H1 (cell line): ENCODE measurements around the gene MAPK13. TPM values are rescaled to one million over a fixed set of nuclear protein-coding genes. Genes with fewer than 3 reads are reported as not detected.

Experiments used
- CTCF ChIA-PET: fragments of 300-600 bp; sonication (Branson Sonifier 250); formaldehyde crosslinking; loops from one replicate; lab custom pipeline; 2021; ENCODE audit not compliant: partially characterized antibody; lab: Charles Lee
- POLR2A ChIA-PET: fragments of 300-600 bp; sonication (Branson Sonifier 250); formaldehyde crosslinking; loops from one replicate; lab custom pipeline; 2021; ENCODE audit warnings: inconsistent platforms; ENCODE audit not compliant: partially characterized antibody; lab: Charles Lee
- DNase-seq, 2 experiments: peaks; one replicate each; pipeline versions ENCODE4 v3.0.0 to v3.0.0-alpha.2; 2010 to 2022; ENCODE audit warnings: low spot score in 2 of 2, low read depth in 1 of 2, mixed read lengths in 1 of 2
- FAIRE-seq: peaks from 2 replicates; lab custom pipeline; 2011; peaks lifted over from hg19 to GRCh38; lab: Jason Lieb, UNC
- H2AFZ ChIP-seq: 2 replicates; pipeline ENCODE4 v1.8.1; 2012; ENCODE audit warnings: low read length, inconsistent platforms
- H2AK5ac ChIP-seq: 2 replicates; pipeline ENCODE4 v1.6.1; 2013; ENCODE audit warnings: low read depth, low read length
- H2BK120ac ChIP-seq: replicated peaks from 2 replicates; pipeline ENCODE3; 2013; ENCODE audit warnings: low read depth, low read length, inconsistent platforms
- H2BK12ac ChIP-seq: 2 replicates; pipeline ENCODE4 v1.6.1; 2013; ENCODE audit warnings: low read depth, low read length
- H2BK15ac ChIP-seq: 2 replicates; pipeline ENCODE4 v1.6.1; 2013; ENCODE audit warnings: low read length
- H2BK20ac ChIP-seq: 2 replicates; pipeline ENCODE4 v1.6.1; 2013; ENCODE audit warnings: low read length
- H2BK5ac ChIP-seq: 2 replicates; pipeline ENCODE4 v1.6.1; 2013; ENCODE audit warnings: low read depth, low read length
- H3K14ac ChIP-seq: 2 replicates; pipeline ENCODE4 v1.6.1; 2013; ENCODE audit warnings: inconsistent platforms; ENCODE audit not compliant: insufficient read length
- H3K18ac ChIP-seq: 2 replicates; pipeline ENCODE4 v1.6.1; 2013; ENCODE audit warnings: low read length; ENCODE audit errors: extremely low read depth
- H3K23ac ChIP-seq: 2 replicates; pipeline ENCODE4 v1.6.1; 2013; ENCODE audit warnings: inconsistent platforms; ENCODE audit not compliant: insufficient read length
- H3K23me2 ChIP-seq: 2 replicates; pipeline ENCODE4 v1.6.1; 2013; ENCODE audit warnings: low read depth, low read length
- H3K27ac ChIP-seq: 2 replicates; pipeline ENCODE4 v1.6.1; 2011; ENCODE audit warnings: low read depth, low read length, inconsistent platforms
- H3K27me3 ChIP-seq, 4 experiments: replicated peaks in 1 of 4; 1 replicate in 1 of 4; 2 replicates in 3 of 4; pipeline versions ENCODE4 v1.6.1 to v1.8.1; 2011 to 2013; ENCODE audit warnings: low read length in 3 of 4, mild to moderate bottlenecking in 3 of 4, inconsistent platforms in 2 of 4, mixed read lengths in 2 of 4, moderate library complexity in 1 of 4; ENCODE audit not compliant: control insufficient read depth in 3 of 4, insufficient read depth in 3 of 4; ENCODE audit errors: extremely low read depth in 1 of 4
- H3K36me3 ChIP-seq, 4 experiments: 2 replicates each; pipeline versions ENCODE4 v1.6.1 to v1.8.1; 2011 to 2013; ENCODE audit warnings: mild to moderate bottlenecking in 4 of 4, low read length in 3 of 4, moderate library complexity in 2 of 4, control low read depth in 1 of 4, inconsistent platforms in 1 of 4; ENCODE audit not compliant: insufficient read depth in 4 of 4, control insufficient read depth in 2 of 4
- H3K4ac ChIP-seq: replicated peaks from 2 replicates; pipeline ENCODE3; 2013; ENCODE audit warnings: low read length, low read depth, mixed read lengths, inconsistent platforms; ENCODE audit not compliant: insufficient read length
- H3K4me1 ChIP-seq, 4 experiments: replicated peaks in 1 of 4; 1 replicate in 1 of 4; 2 replicates in 3 of 4; pipeline versions ENCODE4 v1.6.1 to v1.8.1; 2011 to 2013; ENCODE audit warnings: low read length in 3 of 4, inconsistent platforms in 2 of 4, mixed read lengths in 1 of 4; ENCODE audit not compliant: insufficient read depth in 4 of 4, control insufficient read depth in 3 of 4
- H3K4me2 ChIP-seq, 2 experiments: 2 replicates each; pipeline versions ENCODE4 v1.6.1 to v1.8.1; 2011 to 2013; ENCODE audit warnings: low read depth in 2 of 2, low read length in 2 of 2, control low read depth in 1 of 2, inconsistent platforms in 1 of 2, mild to moderate bottlenecking in 1 of 2; ENCODE audit not compliant: insufficient read depth in 1 of 2
- H3K4me3 ChIP-seq, 4 experiments: fragments of 200-600, 300-600 bp in 1 of 4; sonication (generic), shearing (Covaris generic), sonication (Bioruptor Twin) in 1 of 4; 2 replicates each; pipeline versions ENCODE4 v1.5.1 to v1.8.1; 2011 to 2016; ENCODE audit warnings: low read length in 4 of 4, low read depth in 3 of 4, control low read depth in 2 of 4, inconsistent platforms in 2 of 4, mild to moderate bottlenecking in 2 of 4, mixed read lengths in 1 of 4, moderate library complexity in 1 of 4; ENCODE audit not compliant: insufficient read depth in 2 of 4; ENCODE audit errors: extremely low read depth in 1 of 4
- H3K56ac ChIP-seq: replicated peaks from 2 replicates; pipeline ENCODE3; 2013; ENCODE audit warnings: low read depth, mild to moderate bottlenecking, mixed read lengths, low read length, inconsistent platforms; ENCODE audit not compliant: insufficient read length
- H3K79me1 ChIP-seq: 2 replicates; pipeline ENCODE4 v1.6.1; 2013; ENCODE audit warnings: low read depth, low read length, control low read depth
- H3K79me2 ChIP-seq, 2 experiments: 2 replicates each; pipeline versions ENCODE4 v1.6.1 to v1.8.1; 2012 to 2013; ENCODE audit warnings: low read length in 2 of 2, mild to moderate bottlenecking in 2 of 2, inconsistent platforms in 1 of 2; ENCODE audit not compliant: insufficient read depth in 2 of 2, control insufficient read depth in 1 of 2
- H3K9ac ChIP-seq, 4 experiments: replicated peaks in 1 of 4; 1 replicate in 1 of 4; 2 replicates in 3 of 4; pipeline versions ENCODE4 v1.6.1 to v1.8.1; 2011 to 2013; ENCODE audit warnings: low read depth in 3 of 4, low read length in 3 of 4, control low read depth in 2 of 4, mild to moderate bottlenecking in 2 of 4, moderate library complexity in 2 of 4, inconsistent platforms in 1 of 4; ENCODE audit errors: extremely low read depth in 1 of 4
- H3K9me3 ChIP-seq, 2 experiments: 2 replicates each; pipeline versions ENCODE4 v1.6.1 to v1.8.1; 2012 to 2013; ENCODE audit warnings: mild to moderate bottlenecking in 2 of 2, moderate library complexity in 2 of 2, control low read depth in 1 of 2, inconsistent platforms in 1 of 2, low read depth in 1 of 2, low read length in 1 of 2, mixed read lengths in 1 of 2; ENCODE audit not compliant: insufficient read depth in 2 of 2
- H4K20me1 ChIP-seq, 2 experiments: replicated peaks in 1 of 2; 2 replicates each; pipeline versions ENCODE3 to v1.8.1; 2011 to 2013; ENCODE audit warnings: inconsistent platforms in 2 of 2, low read length in 2 of 2, mild to moderate bottlenecking in 1 of 2; ENCODE audit not compliant: insufficient read depth in 2 of 2, control insufficient read depth in 1 of 2
- H4K5ac ChIP-seq: 2 replicates; pipeline ENCODE4 v1.6.1; 2013; ENCODE audit warnings: low read length, low read depth, mixed read lengths, inconsistent platforms; ENCODE audit not compliant: insufficient read length
- H4K8ac ChIP-seq: 2 replicates; pipeline ENCODE4 v1.8.0; 2013; ENCODE audit warnings: mild to moderate bottlenecking, moderate library complexity, low read length, inconsistent platforms; ENCODE audit not compliant: insufficient read depth; ENCODE audit errors: extremely low read depth
- H4K91ac ChIP-seq: replicated peaks from 2 replicates; pipeline ENCODE3; 2013; ENCODE audit warnings: low read length, mixed read lengths, inconsistent platforms; ENCODE audit not compliant: insufficient read length
- BCL11A ChIP-seq, 2 experiments: IDR thresholded peaks; one replicate each; pipeline ENCODE4 v1.6.1; 2011; ENCODE audit warnings: low read depth in 2 of 2, low read length in 2 of 2, mild to moderate bottlenecking in 2 of 2
- EP300 ChIP-seq, 2 experiments: IDR thresholded peaks; 1 replicate in 1 of 2; 2 replicates in 1 of 2; pipeline ENCODE4 v1.6.1; 2011 to 2012; ENCODE audit warnings: low read depth in 2 of 2, low read length in 2 of 2, mild to moderate bottlenecking in 2 of 2, borderline replicate concordance in 1 of 2, inconsistent platforms in 1 of 2, moderate library complexity in 1 of 2
- HDAC6 ChIP-seq: IDR thresholded peaks from one replicate; pipeline ENCODE4 v1.7.1; 2012; ENCODE audit warnings: low read depth, mild to moderate bottlenecking, inconsistent platforms, low read length, moderate library complexity
- POLR2AphosphoS5 ChIP-seq: IDR thresholded peaks from 2 replicates; pipeline ENCODE4 v1.6.1; 2011; ENCODE audit warnings: low read depth, low read length
- RFX5 ChIP-seq: IDR thresholded peaks from 2 replicates; pipeline ENCODE4 v1.6.1; 2011; ENCODE audit warnings: low read depth, low read length, improper control_type of control experiment, borderline replicate concordance
- SIN3A ChIP-seq, 2 experiments: IDR thresholded peaks in 1 of 2; conservative IDR thresholded peaks in 1 of 2; 2 replicates each; pipeline ENCODE4 v1.6.1; 2011 to 2012; ENCODE audit warnings: low read length in 2 of 2, improper control_type of control experiment in 1 of 2, low read depth in 1 of 2, mild to moderate bottlenecking in 1 of 2
- SIRT6 ChIP-seq: IDR thresholded peaks from one replicate; pipeline ENCODE4 v1.7.1; 2012; ENCODE audit warnings: low read length, inconsistent platforms
- TBP ChIP-seq: IDR thresholded peaks from 2 replicates; pipeline ENCODE4 v1.6.1; 2011; ENCODE audit warnings: low read depth, low read length, improper control_type of control experiment
- WGBS, 2 experiments: shearing (Covaris generic) in 1 of 2; methylation state at CpG; one replicate each; pipeline versions ENCODE4 v1.1.6 to v1.1.7; 2013 to 2015; ENCODE audit warnings: low lambda C conversion rate in 2 of 2, mixed read lengths in 2 of 2, inconsistent platforms in 1 of 2, low coverage in 1 of 2, missing lambda C conversion rate in 1 of 2; ENCODE audit not compliant: insufficient replicate concordance in 2 of 2, insufficient coverage in 1 of 2, insufficient read length in 1 of 2; ENCODE audit errors: extremely low coverage in 1 of 2, missing lambda C conversion rate in 1 of 2; 5-methylcytosine and 5-hydroxymethylcytosine counted together
- polyA plus RNA-seq, 7 experiments: library from polyadenylated mRNA; depleted of rRNA in 3 of 7; stranded (reverse) in 5 of 7; unstranded in 2 of 7; fragments of >200 nt in 5 of 7; fragments of 200-250 nt in 2 of 7; gene quantifications; 1 replicate in 5 of 7; 2 replicates in 1 of 7; 4 replicates in 1 of 7; pipeline versions ENCODE4 v1.2.1 to v1.2.3, GENCODE V29; 2011 to 2013; ENCODE audit warnings: missing spikeins in 2 of 7, mixed read lengths in 2 of 7
- total RNA-seq: library from RNA; stranded (reverse); fragmentation: NEBNext Ultra II Directional; extraction: Animal tissue kit (Norgen Biotek cat#: 25700); gene quantifications from 2 replicates; pipeline ENCODE4 v1.2.1, GENCODE V29; 2021

MAPK13 gene
- total and polyA plus RNA-seq, 2 of the 8 experiments (the other 6 are each of a cell fraction or from before 2014, with no cell fraction given) = 10.1 to 14.1 TPM

DNA sequence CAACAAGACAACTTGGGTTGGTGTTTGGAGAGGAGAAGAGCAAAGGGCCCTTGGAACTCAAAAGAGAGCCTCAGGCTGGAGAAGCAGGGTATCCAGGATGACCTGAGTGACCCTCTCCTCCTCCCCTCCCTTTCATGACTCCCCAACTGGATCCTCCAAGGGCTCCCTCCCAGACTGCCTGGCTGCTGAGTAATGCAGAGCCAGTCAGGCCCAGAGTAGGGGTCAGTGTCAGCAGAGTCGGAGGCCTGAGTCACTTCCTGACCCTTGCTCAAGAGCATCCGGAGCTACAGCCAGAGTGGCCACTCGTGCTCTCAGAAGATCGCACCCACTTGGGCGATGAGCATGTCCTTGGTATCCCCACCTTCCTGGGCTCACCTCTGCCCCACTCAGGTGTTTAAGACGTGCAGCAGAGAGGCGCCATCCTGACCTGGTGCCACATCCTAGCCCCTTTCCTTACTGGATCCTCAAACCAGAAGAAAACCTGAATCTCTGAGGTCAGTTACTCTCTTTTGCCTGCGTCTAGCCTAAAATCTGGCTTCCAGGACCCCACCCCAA lies 2.8 kb upstream of the MAPK13 start:
- no peak overlapping the region for H3K9ac ChIP-seq
- no peak overlapping the region for H2BK120ac ChIP-seq
- no peak overlapping the region for H2AFZ ChIP-seq
- no peak overlapping the region for H2BK5ac ChIP-seq
- no peak overlapping the region for H4K91ac ChIP-seq
- no peak overlapping the region for H4K5ac ChIP-seq
- H2BK12ac ChIP-seq = peak overlapping the region; percentile 87; the same call in 1 of the 2 replicates
- no peak overlapping the region for H3K4me2 ChIP-seq
- TF ChIP-seq SIN3A (conservative IDR thresholded peaks at IDR 0.05 in 1 of 2, IDR thresholded peaks at IDR 0.05 in 1 of 2; ENCODE audit: low read depth in 1 of 2, low read length in 2 of 2) = no peak
- no peak for TF ChIP-seq POLR2AphosphoS5
- no peak for TF ChIP-seq TBP
- no peak for TF ChIP-seq SIRT6
- TF ChIP-seq BCL11A (IDR thresholded peaks at IDR 0.05; ENCODE audit: low read depth in 2 of 2, low read length in 2 of 2) = no peak
- TF ChIP-seq EP300 (IDR thresholded peaks at IDR 0.05; ENCODE audit: borderline replicate concordance in 1 of 2, low read depth in 2 of 2, low read length in 2 of 2) = no peak
- no peak for TF ChIP-seq HDAC6
- no peak for TF ChIP-seq RFX5
- TF ChIP-seq, all 59 proteins: peak for 0
- CTCF ChIA-PET = interaction anchor here (1.2 to 3.4 kb wide), 3 partner anchors 8 to 12 kb away, joined by 4 to 19 read pairs (median 9); no protein-coding TSS in a partner anchor
- H2BK20ac ChIP-seq = no peak overlapping the region
- 0 out of 2 replicates have a peak overlapping the region, but pooled peaks have one; percentile 29 for H2BK15ac ChIP-seq
- H3K4ac ChIP-seq = no peak overlapping the region
- peaks cover 0 to 10% (median 3%) of the 10 kb centered on the region in 4 experiments; a peak in 4 of 7 replicates for H3K27me3 ChIP-seq
- H3K23me2 ChIP-seq = peaks cover 9% of the 10 kb centered on the region; the same call in 1 of the 2 replicates
- H3K14ac ChIP-seq = no peak overlapping the region
- H3K23ac ChIP-seq = no peak overlapping the region
- no peak for FAIRE-seq
- H3K18ac ChIP-seq = no peak overlapping the region; the same call in 1 of the 2 replicates
- H3K9me3 ChIP-seq = no peaks in the 10 kb centered on the region
- POLR2A ChIA-PET = interaction anchor here (0.7 to 1.2 kb wide), 2 partner anchors 9 to 11 kb away, joined by 3 read pairs; no protein-coding TSS in a partner anchor
- no peaks in the 10 kb centered on the region for H3K79me1 ChIP-seq
- H3K36me3 ChIP-seq = no peaks in the 10 kb centered on the region
- H3K79me2 ChIP-seq = no peaks in the 10 kb centered on the region
- 0 out of 2 replicates have a peak overlapping the region, but pooled peaks have one; percentile 18 for H2AK5ac ChIP-seq
- H3K4me1 ChIP-seq = peaks cover 7 to 16% (median 13%) of the 10 kb centered on the region in 4 experiments
- H3K56ac ChIP-seq = no peak overlapping the region
- no peak overlapping the region for H4K8ac ChIP-seq
- H4K20me1 ChIP-seq = no peaks in the 10 kb centered on the region
- H3K4me3 ChIP-seq = no peak overlapping the region
- DNase-seq = no peak
- H3K27ac ChIP-seq = no peak overlapping the region
- 90% methylated on average over 8 of the region's 8 CpGs; no CpG with 5 or more reads in 1 of the 2 experiments for WGBS, 2 experiments
